Measurements from ENCODE around the gene HOXD10.

Gene HOXD10

DNA sequence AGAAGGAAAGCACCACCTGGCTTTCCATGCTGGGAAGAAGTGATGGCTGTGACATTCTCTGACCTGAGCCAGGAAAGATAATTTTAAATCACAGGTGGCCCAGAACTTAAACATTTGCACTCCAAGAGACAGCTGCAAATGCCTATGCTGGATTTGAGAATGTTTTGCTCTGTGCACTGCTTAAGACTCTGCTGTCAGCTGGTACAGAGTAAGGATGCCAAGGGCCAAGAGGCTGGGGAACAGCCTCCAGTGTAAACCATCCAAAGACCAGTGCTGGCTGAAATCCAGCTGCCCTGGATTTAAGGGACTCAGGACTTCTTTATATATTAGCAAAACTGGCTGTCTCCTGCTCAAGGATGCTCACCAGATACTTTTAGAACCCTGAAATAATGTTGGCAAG is 16.8 kb downstream of the HOXD10 start (continued):
- TF ChIP-seq ZNF565 (CRISPR knock-in tag; conservative IDR thresholded peaks at IDR 0.05; ENCODE audit: low read depth) (no peak), BACH2 (CRISPR knock-in tag; IDR thresholded peaks at IDR 0.05; ENCODE audit: borderline replicate concordance) (no peak), TOX (CRISPR knock-in tag; IDR thresholded peaks at IDR 0.05; ENCODE audit: borderline replicate concordance) (no peak), ZC3H10 (CRISPR knock-in tag; IDR thresholded peaks at IDR 0.05) (no peak), TCF4 (CRISPR knock-in tag; IDR thresholded peaks at IDR 0.05; ENCODE audit: borderline replicate concordance) (no peak), ISL1 (CRISPR knock-in tag; IDR thresholded peaks at IDR 0.05) (no peak)
- TF ChIP-seq, protein P1, sequence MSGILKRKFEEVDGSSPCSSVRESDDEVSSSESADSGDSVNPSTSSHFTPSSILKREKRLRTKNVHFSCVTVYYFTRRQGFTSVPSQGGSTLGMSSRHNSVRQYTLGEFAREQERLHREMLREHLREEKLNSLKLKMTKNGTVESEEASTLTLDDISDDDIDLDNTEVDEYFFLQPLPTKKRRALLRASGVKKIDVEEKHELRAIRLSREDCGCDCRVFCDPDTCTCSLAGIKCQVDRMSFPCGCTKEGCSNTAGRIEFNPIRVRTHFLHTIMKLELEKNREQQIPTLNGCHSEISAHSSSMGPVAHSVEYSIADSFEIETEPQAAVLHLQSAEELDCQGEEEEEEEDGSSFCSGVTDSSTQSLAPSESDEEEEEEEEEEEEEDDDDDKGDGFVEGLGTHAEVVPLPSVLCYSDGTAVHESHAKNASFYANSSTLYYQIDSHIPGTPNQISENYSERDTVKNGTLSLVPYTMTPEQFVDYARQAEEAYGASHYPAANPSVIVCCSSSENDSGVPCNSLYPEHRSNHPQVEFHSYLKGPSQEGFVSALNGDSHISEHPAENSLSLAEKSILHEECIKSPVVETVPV (CRISPR knock-in tag; IDR thresholded peaks at IDR 0.05): no peak

DNA sequence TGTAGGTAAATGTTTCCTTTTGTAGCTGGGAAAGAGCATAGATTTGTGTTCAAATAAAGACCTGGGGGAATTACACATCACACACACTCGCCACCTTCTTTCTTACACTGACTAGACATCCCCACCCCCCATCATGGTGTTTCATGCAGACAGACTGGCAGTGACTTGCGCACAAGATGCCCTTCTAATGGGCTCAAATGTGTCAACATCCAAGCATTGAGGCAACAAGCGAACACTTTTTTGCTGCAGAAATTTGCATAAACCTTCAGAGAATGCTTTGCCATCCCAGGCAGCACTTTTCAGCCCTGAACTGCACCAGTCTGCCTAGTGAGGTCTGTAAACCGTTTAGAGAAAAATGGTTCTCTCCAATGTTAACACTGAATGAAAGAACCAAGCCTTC is 17.5 kb downstream of the HOXD10 start:
- no peak for ATAC-seq
- TF ChIP-seq PATZ1 (CRISPR knock-in tag; IDR thresholded peaks at IDR 0.05; ENCODE audit: borderline replicate concordance): no peak
- TF ChIP-seq TOX (CRISPR knock-in tag; IDR thresholded peaks at IDR 0.05; ENCODE audit: borderline replicate concordance): no peak
- no peak for TF ChIP-seq ZNF8 (CRISPR knock-in tag; IDR thresholded peaks at IDR 0.05)
- TF ChIP-seq BACH2 (CRISPR knock-in tag; IDR thresholded peaks at IDR 0.05; ENCODE audit: borderline replicate concordance): no peak
- TF ChIP-seq ZC3H10 (CRISPR knock-in tag; IDR thresholded peaks at IDR 0.05): no peak
- TF ChIP-seq RARB (CRISPR knock-in tag; IDR thresholded peaks at IDR 0.05): no peak
- TF ChIP-seq ZNF70 (CRISPR knock-in tag; IDR thresholded peaks at IDR 0.05): no peak
- TF ChIP-seq, protein P2, sequence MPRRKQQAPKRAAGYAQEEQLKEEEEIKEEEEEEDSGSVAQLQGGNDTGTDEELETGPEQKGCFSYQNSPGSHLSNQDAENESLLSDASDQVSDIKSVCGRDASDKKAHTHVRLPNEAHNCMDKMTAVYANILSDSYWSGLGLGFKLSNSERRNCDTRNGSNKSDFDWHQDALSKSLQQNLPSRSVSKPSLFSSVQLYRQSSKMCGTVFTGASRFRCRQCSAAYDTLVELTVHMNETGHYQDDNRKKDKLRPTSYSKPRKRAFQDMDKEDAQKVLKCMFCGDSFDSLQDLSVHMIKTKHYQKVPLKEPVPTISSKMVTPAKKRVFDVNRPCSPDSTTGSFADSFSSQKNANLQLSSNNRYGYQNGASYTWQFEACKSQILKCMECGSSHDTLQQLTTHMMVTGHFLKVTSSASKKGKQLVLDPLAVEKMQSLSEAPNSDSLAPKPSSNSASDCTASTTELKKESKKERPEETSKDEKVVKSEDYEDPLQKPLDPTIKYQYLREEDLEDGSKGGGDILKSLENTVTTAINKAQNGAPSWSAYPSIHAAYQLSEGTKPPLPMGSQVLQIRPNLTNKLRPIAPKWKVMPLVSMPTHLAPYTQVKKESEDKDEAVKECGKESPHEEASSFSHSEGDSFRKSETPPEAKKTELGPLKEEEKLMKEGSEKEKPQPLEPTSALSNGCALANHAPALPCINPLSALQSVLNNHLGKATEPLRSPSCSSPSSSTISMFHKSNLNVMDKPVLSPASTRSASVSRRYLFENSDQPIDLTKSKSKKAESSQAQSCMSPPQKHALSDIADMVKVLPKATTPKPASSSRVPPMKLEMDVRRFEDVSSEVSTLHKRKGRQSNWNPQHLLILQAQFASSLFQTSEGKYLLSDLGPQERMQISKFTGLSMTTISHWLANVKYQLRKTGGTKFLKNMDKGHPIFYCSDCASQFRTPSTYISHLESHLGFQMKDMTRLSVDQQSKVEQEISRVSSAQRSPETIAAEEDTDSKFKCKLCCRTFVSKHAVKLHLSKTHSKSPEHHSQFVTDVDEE (CRISPR knock-in tag; IDR thresholded peaks at IDR 0.05): no peak
- no peak for TF ChIP-seq ZFP3 (CRISPR knock-in tag; IDR thresholded peaks at IDR 0.05)
- TF ChIP-seq, protein P3, sequence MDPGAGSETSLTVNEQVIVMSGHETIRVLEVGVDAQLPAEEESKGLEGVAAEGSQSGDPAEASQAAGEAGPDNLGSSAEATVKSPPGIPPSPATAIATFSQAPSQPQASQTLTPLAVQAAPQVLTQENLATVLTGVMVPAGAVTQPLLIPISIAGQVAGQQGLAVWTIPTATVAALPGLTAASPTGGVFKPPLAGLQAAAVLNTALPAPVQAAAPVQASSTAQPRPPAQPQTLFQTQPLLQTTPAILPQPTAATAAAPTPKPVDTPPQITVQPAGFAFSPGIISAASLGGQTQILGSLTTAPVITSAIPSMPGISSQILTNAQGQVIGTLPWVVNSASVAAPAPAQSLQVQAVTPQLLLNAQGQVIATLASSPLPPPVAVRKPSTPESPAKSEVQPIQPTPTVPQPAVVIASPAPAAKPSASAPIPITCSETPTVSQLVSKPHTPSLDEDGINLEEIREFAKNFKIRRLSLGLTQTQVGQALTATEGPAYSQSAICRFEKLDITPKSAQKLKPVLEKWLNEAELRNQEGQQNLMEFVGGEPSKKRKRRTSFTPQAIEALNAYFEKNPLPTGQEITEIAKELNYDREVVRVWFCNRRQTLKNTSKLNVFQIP (CRISPR knock-in tag; IDR thresholded peaks at IDR 0.05; ENCODE audit: borderline replicate concordance, low read depth): no peak
- no peak for TF ChIP-seq OSR1 (CRISPR knock-in tag; IDR thresholded peaks at IDR 0.05)
- no peak for TF ChIP-seq ZFP30 (CRISPR knock-in tag; IDR thresholded peaks at IDR 0.05)
- TF ChIP-seq ZNF565 (CRISPR knock-in tag; conservative IDR thresholded peaks at IDR 0.05; ENCODE audit: low read depth): no peak
- TF ChIP-seq CREB5 (CRISPR knock-in tag; IDR thresholded peaks at IDR 0.05; ENCODE audit: low read depth): no peak
- TF ChIP-seq ARNTL (CRISPR knock-in tag; IDR thresholded peaks at IDR 0.05; ENCODE audit: borderline replicate concordance, low read depth): no peak
- no peak for TF ChIP-seq ISL1 (CRISPR knock-in tag; IDR thresholded peaks at IDR 0.05)

GRCh38 chr2:176135035-176135440 is 18.5 kb downstream of the HOXD10 start:
- peak; percentile 5; the same call in 1 of the 3 replicates for ATAC-seq
- 0 out of 2 replicates have a peak, but pooled peaks have one; percentile 8 for TF ChIP-seq ZNF70 (CRISPR knock-in tag; IDR thresholded peaks at IDR 0.05)
- TF ChIP-seq BACH2 (CRISPR knock-in tag; IDR thresholded peaks at IDR 0.05; ENCODE audit: borderline replicate concordance): no peak
- TF ChIP-seq, protein P2 (CRISPR knock-in tag; IDR thresholded peaks at IDR 0.05): peak; percentile 54
